Measurements from ENCODE around the gene PBLD.

Gene PBLD

GRCh38 chr10:68348265-68348741, 15.6 kb upstream of the PBLD start:
- DNase-seq (ENCODE audit: low read depth in 1 of 2, low spot score in 1 of 2) = peak; percentile 25 to 53
- H3K27ac ChIP-seq (replicated peaks) = no peak overlapping the region
- no peak overlapping the region for H3K4me3 ChIP-seq (replicated peaks; ENCODE audit: insufficient read depth, low read length)
- TF ChIP-seq, protein P1, sequence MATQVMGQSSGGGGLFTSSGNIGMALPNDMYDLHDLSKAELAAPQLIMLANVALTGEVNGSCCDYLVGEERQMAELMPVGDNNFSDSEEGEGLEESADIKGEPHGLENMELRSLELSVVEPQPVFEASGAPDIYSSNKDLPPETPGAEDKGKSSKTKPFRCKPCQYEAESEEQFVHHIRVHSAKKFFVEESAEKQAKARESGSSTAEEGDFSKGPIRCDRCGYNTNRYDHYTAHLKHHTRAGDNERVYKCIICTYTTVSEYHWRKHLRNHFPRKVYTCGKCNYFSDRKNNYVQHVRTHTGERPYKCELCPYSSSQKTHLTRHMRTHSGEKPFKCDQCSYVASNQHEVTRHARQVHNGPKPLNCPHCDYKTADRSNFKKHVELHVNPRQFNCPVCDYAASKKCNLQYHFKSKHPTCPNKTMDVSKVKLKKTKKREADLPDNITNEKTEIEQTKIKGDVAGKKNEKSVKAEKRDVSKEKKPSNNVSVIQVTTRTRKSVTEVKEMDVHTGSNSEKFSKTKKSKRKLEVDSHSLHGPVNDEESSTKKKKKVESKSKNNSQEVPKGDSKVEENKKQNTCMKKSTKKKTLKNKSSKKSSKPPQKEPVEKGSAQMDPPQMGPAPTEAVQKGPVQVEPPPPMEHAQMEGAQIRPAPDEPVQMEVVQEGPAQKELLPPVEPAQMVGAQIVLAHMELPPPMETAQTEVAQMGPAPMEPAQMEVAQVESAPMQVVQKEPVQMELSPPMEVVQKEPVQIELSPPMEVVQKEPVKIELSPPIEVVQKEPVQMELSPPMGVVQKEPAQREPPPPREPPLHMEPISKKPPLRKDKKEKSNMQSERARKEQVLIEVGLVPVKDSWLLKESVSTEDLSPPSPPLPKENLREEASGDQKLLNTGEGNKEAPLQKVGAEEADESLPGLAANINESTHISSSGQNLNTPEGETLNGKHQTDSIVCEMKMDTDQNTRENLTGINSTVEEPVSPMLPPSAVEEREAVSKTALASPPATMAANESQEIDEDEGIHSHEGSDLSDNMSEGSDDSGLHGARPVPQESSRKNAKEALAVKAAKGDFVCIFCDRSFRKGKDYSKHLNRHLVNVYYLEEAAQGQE (IDR thresholded peaks at IDR 0.05; ENCODE audit: insufficient replicate concordance, low read depth) = no peak
- no peak for TF ChIP-seq GABPA (IDR thresholded peaks at IDR 0.05; ENCODE audit: low read depth)
- TF ChIP-seq, protein P2, sequence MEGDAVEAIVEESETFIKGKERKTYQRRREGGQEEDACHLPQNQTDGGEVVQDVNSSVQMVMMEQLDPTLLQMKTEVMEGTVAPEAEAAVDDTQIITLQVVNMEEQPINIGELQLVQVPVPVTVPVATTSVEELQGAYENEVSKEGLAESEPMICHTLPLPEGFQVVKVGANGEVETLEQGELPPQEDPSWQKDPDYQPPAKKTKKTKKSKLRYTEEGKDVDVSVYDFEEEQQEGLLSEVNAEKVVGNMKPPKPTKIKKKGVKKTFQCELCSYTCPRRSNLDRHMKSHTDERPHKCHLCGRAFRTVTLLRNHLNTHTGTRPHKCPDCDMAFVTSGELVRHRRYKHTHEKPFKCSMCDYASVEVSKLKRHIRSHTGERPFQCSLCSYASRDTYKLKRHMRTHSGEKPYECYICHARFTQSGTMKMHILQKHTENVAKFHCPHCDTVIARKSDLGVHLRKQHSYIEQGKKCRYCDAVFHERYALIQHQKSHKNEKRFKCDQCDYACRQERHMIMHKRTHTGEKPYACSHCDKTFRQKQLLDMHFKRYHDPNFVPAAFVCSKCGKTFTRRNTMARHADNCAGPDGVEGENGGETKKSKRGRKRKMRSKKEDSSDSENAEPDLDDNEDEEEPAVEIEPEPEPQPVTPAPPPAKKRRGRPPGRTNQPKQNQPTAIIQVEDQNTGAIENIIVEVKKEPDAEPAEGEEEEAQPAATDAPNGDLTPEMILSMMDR (IDR thresholded peaks at IDR 0.05; ENCODE audit: insufficient read depth, low read length) = peak; percentile 96
- TF ChIP-seq POLR2AphosphoS5 (IDR thresholded peaks at IDR 0.05; ENCODE audit: low read depth) = no peak
- no peak for TF ChIP-seq SPI1 (IDR thresholded peaks at IDR 0.05; ENCODE audit: borderline replicate concordance, low read depth)
- H3K27me3 ChIP-seq (ENCODE audit: insufficient read depth, poor library complexity, severe bottlenecking) = no peaks in the 10 kb centered on the region

DNA sequence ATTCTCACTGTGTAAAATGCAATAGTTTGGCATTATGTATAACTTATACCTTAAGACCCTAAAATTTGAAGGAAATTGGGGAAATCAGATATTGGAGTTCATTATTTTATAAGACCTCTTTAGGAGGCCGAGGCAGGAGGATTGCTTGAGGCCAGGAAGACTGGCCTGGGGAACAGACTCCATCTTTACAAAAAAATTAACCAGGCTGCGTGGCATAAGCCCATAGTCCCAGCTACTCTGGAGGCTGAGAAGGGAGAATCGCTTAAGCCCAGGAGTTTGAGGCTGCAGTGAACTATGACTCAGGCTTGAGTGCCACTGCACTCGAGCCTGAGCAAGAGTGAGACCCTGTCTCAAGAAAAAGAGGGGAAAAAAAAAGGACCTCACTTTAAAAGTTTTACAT, 14.0 kb upstream of the PBLD start:
- Histone ChIP-seq H3K27me3 (ENCODE audit: insufficient read depth, poor library complexity, severe bottlenecking) (no peaks in the 10 kb centered on the region), H3K27ac (replicated peaks) (no peak overlapping the region), H3K4me3 (replicated peaks; ENCODE audit: insufficient read depth, low read length) (no peak overlapping the region)
- DNase-seq (ENCODE audit: low read depth in 1 of 2, low spot score in 1 of 2) = no peak
- no peak for TF ChIP-seq POLR2AphosphoS5 (IDR thresholded peaks at IDR 0.05; ENCODE audit: low read depth)
- no peak for TF ChIP-seq GABPA (IDR thresholded peaks at IDR 0.05; ENCODE audit: low read depth)
- TF ChIP-seq, protein P1 (IDR thresholded peaks at IDR 0.05; ENCODE audit: insufficient replicate concordance, low read depth) = no peak
- TF ChIP-seq SPI1 (IDR thresholded peaks at IDR 0.05; ENCODE audit: borderline replicate concordance, low read depth) = no peak
- TF ChIP-seq, protein P2 (IDR thresholded peaks at IDR 0.05; ENCODE audit: insufficient read depth, low read length) = no peak

- no peak for DNase-seq (ENCODE audit: low read depth in 1 of 2, low spot score in 1 of 2)
- no peak for TF ChIP-seq GABPA (IDR thresholded peaks at IDR 0.05; ENCODE audit: low read depth)
- TF ChIP-seq, protein P2 (IDR thresholded peaks at IDR 0.05; ENCODE audit: insufficient read depth, low read length) = no peak
- TF ChIP-seq SPI1 (IDR thresholded peaks at IDR 0.05; ENCODE audit: borderline replicate concordance, low read depth) = no peak
- no peak for TF ChIP-seq POLR2AphosphoS5 (IDR thresholded peaks at IDR 0.05; ENCODE audit: low read depth)
- TF ChIP-seq, protein P1 (IDR thresholded peaks at IDR 0.05; ENCODE audit: insufficient replicate concordance, low read depth) = no peak
- no peak overlapping the region for H3K4me3 ChIP-seq (replicated peaks; ENCODE audit: insufficient read depth, low read length)
- H3K27ac ChIP-seq (replicated peaks) = no peak overlapping the region
- no peaks in the 10 kb centered on the region for H3K27me3 ChIP-seq (ENCODE audit: insufficient read depth, poor library complexity, severe bottlenecking)
These were observed 12.9 kb upstream of the PBLD start for GRCh38 chr10:68345621-68346020.

Data from HL-60 (cell line).